Vagina (tissue), 2 donors: ENCODE results near the gene FOXO3.

Source experiments
- CTCF ChIP-seq, 3 experiments: fragments of 450-650 bp in 2 of 3; fragments of 200-600 bp in 1 of 3; sonication (generic) in 1 of 3; IDR thresholded peaks; one replicate each; pipeline ENCODE4 v1.5.1; 2017 to 2019; ENCODE audit warnings: antibody characterized with exemption in 3 of 3, mild to moderate bottlenecking in 2 of 3, moderate library complexity in 2 of 3
- POLR2AphosphoS5 ChIP-seq, 2 donors: sonication (generic); formaldehyde crosslinking; IDR thresholded peaks; one replicate each; pipeline ENCODE4 v1.9.0; 2017; ENCODE audit warnings: antibody characterized with exemption in 2 of 2, mild to moderate bottlenecking in 2 of 2, low read depth in 1 of 2; ENCODE audit not compliant: insufficient read depth in 1 of 2

GRCh38 chr6:108660251-108660650, 99.5 kb downstream of the FOXO3 start:
- TF ChIP-seq CTCF (IDR thresholded peaks at IDR 0.05) (no peak), POLR2AphosphoS5 (IDR thresholded peaks at IDR 0.05; ENCODE audit: insufficient read depth in 1 of 2, low read depth in 1 of 2) (no peak)
